HG03135 (cell line): ENCODE results near the gene CLIP1.
"Not testable (repeated sequence)": the region's sequence is repeated elsewhere in the genome, so short reads cannot be mapped to it uniquely, and the experiment has no call there.

Experiments
- ATAC-seq: cut with Tn5 transposase; IDR thresholded peaks from one replicate; pipeline ENCODE4 v1.9.1; 2021; ENCODE audit warnings: mild to moderate bottlenecking, moderate library complexity; ENCODE audit not compliant: unreplicated experiment

CLIP1 gene

GRCh38 chr12:122437656-122438121 is 15.2 kb upstream of the CLIP1 start:
- ATAC-seq, result no peak

GRCh38 chr12:122435186-122435585 is 12.7 kb upstream of the CLIP1 start:
- no peak for ATAC-seq

GRCh38 chr12:122429043-122429442 is 6.6 kb upstream of the CLIP1 start:
- not testable (repeated sequence) for ATAC-seq

- no peak for ATAC-seq
Measured at GRCh38 chr12:122427403-122427802, 4.9 kb upstream of the CLIP1 start.

- no peak for ATAC-seq
Measured at GRCh38 chr12:122423258-122424165, 1.0 kb upstream of the CLIP1 start.

GRCh38 chr12:122422730-122423257 is 325 bp upstream of the CLIP1 start:
- ATAC-seq, result no peak

GRCh38 chr12:122421187-122421820 is 1.2 kb downstream of the CLIP1 start:
- no peak for ATAC-seq

- ATAC-seq, result no peak
Measured at GRCh38 chr12:122420471-122421162, 1.9 kb downstream of the CLIP1 start.

GRCh38 chr12:122419094-122419493 is 3.4 kb downstream of the CLIP1 start:
- not testable (repeated sequence) for ATAC-seq

- not testable (repeated sequence) for ATAC-seq
Measured at GRCh38 chr12:122415665-122416064, 6.8 kb downstream of the CLIP1 start.

- ATAC-seq, result no peak
Measured at GRCh38 chr12:122413516-122414404, 8.7 kb downstream of the CLIP1 start.

- ATAC-seq, result no peak
Measured at GRCh38 chr12:122412851-122413433, 9.5 kb downstream of the CLIP1 start.

GRCh38 chr12:122411537-122411936 is 10.9 kb downstream of the CLIP1 start:
- ATAC-seq, result no peak

GRCh38 chr12:122407208-122407607 is 15.3 kb downstream of the CLIP1 start:
- no peak for ATAC-seq

- no peak for ATAC-seq
Measured at GRCh38 chr12:122406701-122407164, 15.7 kb downstream of the CLIP1 start.

GRCh38 chr12:122403831-122404230 is 18.6 kb downstream of the CLIP1 start:
- no peak for ATAC-seq

- no peak for ATAC-seq
Measured at GRCh38 chr12:122403115-122403770, 19.2 kb downstream of the CLIP1 start.

GRCh38 chr12:122402264-122402663 is 20.2 kb downstream of the CLIP1 start:
- no peak for ATAC-seq
